HEK293 (cell line): ENCODE data around the gene IL3RA.
A peak's percentile ranks its signal among the peaks of the same experiment; 100 is the strongest.
"Not testable (repeated sequence)": the region's sequence is repeated elsewhere in the genome, so short reads cannot be mapped to it uniquely, and the experiment has no call there.

Source experiments
- CTCF ChIA-PET: fragments of 350-600 bp; formaldehyde crosslinking; extraction: SDS; loops from one replicate; lab custom pipeline; 2021; ENCODE audit warnings: antibody characterized with exemption; lab: Yijun Ruan, JAX
- POLR2A ChIA-PET: fragments of 300-600 bp; formaldehyde crosslinking; extraction: SDS; loops from one replicate; lab custom pipeline; 2020; ENCODE audit warnings: antibody characterized with exemption, inconsistent platforms; lab: Yijun Ruan, JAX
- H3K27ac ChIP-seq: fragments of 200-500 bp; sonication (Bioruptor generic); 2 replicates; pipeline ENCODE4 v1.5.1; 2014; ENCODE audit warnings: low read depth, low read length, control low read depth, inconsistent platforms; ENCODE audit errors: extremely low read depth
- H3K36me3 ChIP-seq, 2 experiments: fragments of 200-500 bp in 1 of 2; sonication (Bioruptor generic) in 1 of 2; 1 replicate in 1 of 2; 2 replicates in 1 of 2; pipeline ENCODE4 v1.5.1; 2014 to 2017; ENCODE audit warnings: inconsistent platforms in 2 of 2, low read length in 2 of 2; ENCODE audit not compliant: control insufficient read depth in 2 of 2, insufficient read depth in 1 of 2
- H3K4me1 ChIP-seq: fragments of 200-500 bp; sonication (Bioruptor generic); 2 replicates; pipeline ENCODE4 v1.5.1; 2014; ENCODE audit warnings: mild to moderate bottlenecking, low read length, inconsistent platforms; ENCODE audit not compliant: control insufficient read depth, insufficient read depth
- H3K4me3 ChIP-seq: 2 replicates; pipeline ENCODE4 v1.5.1; 2011; ENCODE audit warnings: low read depth, mild to moderate bottlenecking, control low read depth, low read length, moderate library complexity
- H3K9me3 ChIP-seq: fragments of 200-500 bp; sonication (Bioruptor generic); 2 replicates; pipeline ENCODE4 v1.5.1; 2014; ENCODE audit warnings: low read depth, low read length, inconsistent platforms; ENCODE audit not compliant: control insufficient read depth, insufficient read depth
- ELK4 ChIP-seq: IDR thresholded peaks from 2 replicates; pipeline ENCODE4 v1.6.1; 2011; ENCODE audit warnings: mild to moderate bottlenecking, low read depth, low read length, borderline replicate concordance
- GFI1B ChIP-seq: fragments of 450-650 bp; formaldehyde crosslinking; IDR thresholded peaks from 2 replicates; pipeline ENCODE4 v1.5.1; 2016; ENCODE audit warnings: missing biosample characterization, missing genetic modification characterization
- IKZF3 ChIP-seq: fragments of 450-650 bp; IDR thresholded peaks from 2 replicates; pipeline ENCODE4 v1.5.0; 2018; ENCODE audit warnings: missing biosample characterization, mild to moderate bottlenecking, missing genetic modification characterization, moderate library complexity
- KLF10 ChIP-seq: fragments of 450-650 bp; IDR thresholded peaks from 2 replicates; pipeline ENCODE4 v1.5.1; 2018; ENCODE audit warnings: missing biosample characterization, mild to moderate bottlenecking, missing genetic modification characterization
- PRDM2 ChIP-seq: fragments of 450-650 bp; formaldehyde crosslinking; IDR thresholded peaks from 2 replicates; pipeline ENCODE4 v1.5.1; 2016; ENCODE audit warnings: missing biosample characterization, missing genetic modification characterization, borderline replicate concordance
- SP2 ChIP-seq: fragments of 450-650 bp; formaldehyde crosslinking; IDR thresholded peaks from 2 replicates; pipeline ENCODE4 v1.5.1; 2016; ENCODE audit warnings: missing biosample characterization, missing genetic modification characterization
- TRIM28 ChIP-seq: IDR thresholded peaks from 2 replicates; pipeline ENCODE4 v1.6.1; 2011; ENCODE audit warnings: low read length, control low read depth, borderline replicate concordance
- ZBTB1 ChIP-seq: fragments of 450-650 bp; formaldehyde crosslinking; IDR thresholded peaks from 2 replicates; pipeline ENCODE4 v1.5.1; 2016; ENCODE audit warnings: missing biosample characterization, missing genetic modification characterization
- ZBTB20 ChIP-seq: fragments of 450-650 bp; formaldehyde crosslinking; IDR thresholded peaks from 2 replicates; pipeline ENCODE4 v1.5.1; 2016; ENCODE audit warnings: missing biosample characterization, missing genetic modification characterization
- ZNF10 ChIP-seq: fragments of 450-650 bp; formaldehyde crosslinking; IDR thresholded peaks from 2 replicates; pipeline ENCODE4 v1.5.1; 2017; ENCODE audit warnings: missing biosample characterization, missing genetic modification characterization
- ZNF138 ChIP-seq: fragments of 450-650 bp; formaldehyde crosslinking; IDR thresholded peaks from 2 replicates; pipeline ENCODE4 v1.5.1; 2016; ENCODE audit warnings: missing biosample characterization, missing genetic modification characterization, borderline replicate concordance
- ZNF146 ChIP-seq: fragments of 450-650 bp; formaldehyde crosslinking; IDR thresholded peaks from 2 replicates; pipeline ENCODE4 v1.5.1; 2016; ENCODE audit warnings: missing biosample characterization, missing genetic modification characterization
- ZNF2 ChIP-seq: fragments of 450-650 bp; formaldehyde crosslinking; IDR thresholded peaks from 2 replicates; pipeline ENCODE4 v1.5.1; 2016; ENCODE audit warnings: missing biosample characterization, missing genetic modification characterization
- ZNF211 ChIP-seq: fragments of 450-650 bp; formaldehyde crosslinking; IDR thresholded peaks from 2 replicates; pipeline ENCODE4 v1.5.1; 2016; ENCODE audit warnings: low read depth, missing biosample characterization, missing genetic modification characterization
- ZNF335 ChIP-seq: fragments of 450-650 bp; formaldehyde crosslinking; conservative IDR thresholded peaks from 2 replicates; pipeline ENCODE4 v1.5.1; 2016; ENCODE audit warnings: missing biosample characterization, missing genetic modification characterization
- ZNF513 ChIP-seq: fragments of 450-650 bp; IDR thresholded peaks from 2 replicates; pipeline ENCODE4 v1.5.1; 2018; ENCODE audit warnings: missing biosample characterization, missing genetic modification characterization
- ZNF585B ChIP-seq: fragments of 450-650 bp; formaldehyde crosslinking; IDR thresholded peaks from 2 replicates; pipeline ENCODE4 v1.5.1; 2016; ENCODE audit warnings: missing biosample characterization, missing genetic modification characterization
- ZNF623 ChIP-seq: fragments of 450-650 bp; formaldehyde crosslinking; IDR thresholded peaks from 2 replicates; pipeline ENCODE4 v1.5.1; 2016; ENCODE audit warnings: missing biosample characterization, missing genetic modification characterization
- ZNF624 ChIP-seq: fragments of 450-650 bp; formaldehyde crosslinking; IDR thresholded peaks from 2 replicates; pipeline ENCODE4 v1.5.1; 2017; ENCODE audit warnings: missing biosample characterization, missing genetic modification characterization
- ZNF658 ChIP-seq: fragments of 450-650 bp; formaldehyde crosslinking; IDR thresholded peaks from 2 replicates; pipeline ENCODE4; 2016; ENCODE audit warnings: missing biosample characterization, missing genetic modification characterization
- ZNF692 ChIP-seq: fragments of 450-650 bp; formaldehyde crosslinking; IDR thresholded peaks from 2 replicates; pipeline ENCODE4 v1.5.1; 2016; ENCODE audit warnings: missing biosample characterization, missing genetic modification characterization

The IL3RA gene

GRCh38 chrX:1308917-1309316 is 27.7 kb upstream of the IL3RA start:
- H3K4me3 ChIP-seq, H3K36me3 ChIP-seq, CTCF ChIA-PET: not testable (repeated sequence)
- peak; percentile 88 for TF ChIP-seq ZNF10 (tag by site-specific recombination)
- TF ChIP-seq, all 188 proteins: peak for 1; not testable (repeated sequence) for 187
- H3K4me1 ChIP-seq, POLR2A ChIA-PET, H3K27ac ChIP-seq, H3K9me3 ChIP-seq: not testable (repeated sequence)

- CTCF ChIA-PET: no interaction called here
- H3K4me3 ChIP-seq: no peak overlapping the region
- H3K9me3 ChIP-seq: no peaks in the 10 kb centered on the region
- POLR2A ChIA-PET: no interaction called here
- TF ChIP-seq TRIM28: no peak
- no peak for TF ChIP-seq ZNF692 (tag by site-specific recombination)
- TF ChIP-seq KLF10 (tag by site-specific recombination): no peak
- no peak for TF ChIP-seq ELK4
- TF ChIP-seq ZNF2 (tag by site-specific recombination): no peak
- TF ChIP-seq ZBTB1 (tag by site-specific recombination): no peak
- TF ChIP-seq PRDM2: no peak
- no peak for TF ChIP-seq ZNF623 (tag by site-specific recombination)
- no peak for TF ChIP-seq ZNF624 (tag by site-specific recombination)
- TF ChIP-seq ZNF146 (tag by site-specific recombination): no peak
- TF ChIP-seq ZNF138: no peak
- TF ChIP-seq ZBTB20 (tag by site-specific recombination): no peak
- TF ChIP-seq ZNF211: no peak
- no peak for TF ChIP-seq ZNF335 (tag by site-specific recombination)
- TF ChIP-seq ZNF658 (tag by site-specific recombination): no peak
- no peak for TF ChIP-seq ZNF585B (tag by site-specific recombination)
- TF ChIP-seq GFI1B (tag by site-specific recombination): no peak
- no peak for TF ChIP-seq IKZF3 (tag by site-specific recombination)
- TF ChIP-seq ZNF513: no peak
- TF ChIP-seq SP2: no peak
- no peaks in the 10 kb centered on the region for H3K36me3 ChIP-seq
- no peak overlapping the region for H3K27ac ChIP-seq
- H3K4me1 ChIP-seq: no peaks in the 10 kb centered on the region
These were observed 22.8 kb upstream of the IL3RA start for GRCh38 chrX:1313788-1314187.
